Calu3 (cell line): ENCODE data around the gene PCDHGB4. TPM values are rescaled to one million over a fixed set of nuclear protein-coding genes. Genes with fewer than 3 reads are reported as not detected.
"Not testable (repeated sequence)": the region's sequence is repeated elsewhere in the genome, so short reads cannot be mapped to it uniquely, and the experiment has no call there.

Experiments used
- BruUV-seq: library from RNA; stranded (reverse); fragments of 400-500 nt; replicated peaks from 2 replicates; lab custom pipeline; 2021; lab: Mats Ljungman, UMichigan
- CTCF ChIA-PET: fragments of 300-600 bp; sonication (Branson Sonifier 250); formaldehyde crosslinking; loops from one replicate; lab custom pipeline; 2022; ENCODE audit warnings: antibody characterized with exemption; lab: Charles Lee
- DNase-seq: peaks from one replicate; pipeline ENCODE4 v3.0.0; 2022
- H3K27ac Mint-ChIP-seq: one replicate; pipeline ENCODE4 v1.8.0; 2022; ENCODE audit warnings: mixed read lengths; ENCODE audit not compliant: unreplicated experiment
- H3K27me3 Mint-ChIP-seq: one replicate; pipeline ENCODE4 v1.8.0; 2022; ENCODE audit warnings: mixed read lengths; ENCODE audit not compliant: unreplicated experiment
- H3K36me3 Mint-ChIP-seq: one replicate; pipeline ENCODE4 v1.8.0; 2022; ENCODE audit warnings: mild to moderate bottlenecking, moderate library complexity, mixed read lengths; ENCODE audit not compliant: insufficient read depth, unreplicated experiment
- H3K4me1 Mint-ChIP-seq: one replicate; pipeline ENCODE4 v1.8.0; 2022; ENCODE audit warnings: mild to moderate bottlenecking, low read depth, mixed read lengths; ENCODE audit not compliant: unreplicated experiment
- H3K4me3 Mint-ChIP-seq: one replicate; pipeline ENCODE4 v1.8.0; 2022; ENCODE audit warnings: mild to moderate bottlenecking, low read depth, moderate library complexity, mixed read lengths; ENCODE audit not compliant: unreplicated experiment
- H3K9me3 Mint-ChIP-seq: one replicate; pipeline ENCODE4 v1.8.0; 2022; ENCODE audit warnings: low read depth, mixed read lengths; ENCODE audit not compliant: unreplicated experiment
- CTCF ChIP-seq: fragments of 200-600 bp; IDR thresholded peaks from one replicate; pipeline ENCODE4 v1.8.0; 2022; ENCODE audit warnings: antibody characterized with exemption; ENCODE audit not compliant: unreplicated experiment
- intact Hi-C: fragments of 100-400 bp; cut with micrococcal nuclease; formaldehyde crosslinking; loops from one replicate; pipeline ENCODE4 v1.10.0; 2022; ENCODE audit not compliant: unreplicated experiment
- total RNA-seq: library from RNA; stranded (reverse); gene quantifications from 2 replicates; pipeline ENCODE4 v1.2.3, GENCODE V29; 2022

The PCDHGB4 gene
- total RNA-seq, 1 experiment from 2014 or later, result 8.2 TPM

DNA sequence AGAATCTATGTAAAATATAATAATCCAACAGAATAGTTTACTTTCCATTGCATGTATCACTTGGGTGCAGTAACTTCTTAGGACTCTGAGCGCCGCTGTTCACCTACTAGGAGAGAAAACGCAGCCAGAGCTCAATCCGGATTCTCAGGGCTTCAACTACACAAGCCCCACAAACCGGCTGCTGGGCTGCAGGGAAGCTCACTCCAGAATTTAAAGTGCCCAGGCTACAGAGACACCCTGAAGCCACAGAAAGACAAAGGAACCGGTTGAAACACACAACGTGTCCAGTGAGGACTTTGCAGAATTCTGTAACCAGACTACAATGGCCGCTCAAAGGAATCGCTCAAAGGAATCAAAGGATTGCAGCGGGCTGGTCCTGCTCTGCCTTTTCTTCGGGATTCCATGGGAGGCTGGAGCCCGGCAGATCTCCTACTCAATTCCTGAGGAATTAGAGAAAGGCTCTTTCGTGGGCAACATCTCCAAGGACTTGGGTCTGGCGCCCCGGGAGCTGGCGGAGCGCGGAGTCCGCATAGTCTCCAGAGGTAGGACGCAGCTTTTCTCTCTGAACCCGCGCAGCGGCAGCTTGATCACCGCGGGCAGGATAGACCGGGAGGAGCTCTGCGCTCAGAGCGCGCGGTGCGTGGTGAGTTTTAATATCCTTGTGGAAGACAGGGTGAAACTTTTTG lies 25.5 kb downstream of the PCDHGB4 start, which contains the start of gene PCDHGA10:
PCDHGA10 (plus strand) TSS at position 134 of the 686 bp plus-strand sequence; CDS start at position 323, 189 bp downstream.
- H3K36me3 Mint-ChIP-seq, result peaks cover 28% of the 10 kb centered on the region
- H3K27me3 Mint-ChIP-seq, result no peaks in the 10 kb centered on the region
- BruUV-seq, result no TSS peak
- DNase-seq, result no peak
- CTCF ChIA-PET, result no interaction called here
- no peak within 1 kb of the TSS for H3K27ac Mint-ChIP-seq
- peaks cover 24% of the 10 kb centered on the region for H3K4me1 Mint-ChIP-seq
- TF ChIP-seq CTCF, result no peak
- no peak within 1 kb of the TSS for H3K4me3 Mint-ChIP-seq
- intact Hi-C loops, result no loop called here
- peaks cover 16% of the 10 kb centered on the region for H3K9me3 Mint-ChIP-seq

DNA sequence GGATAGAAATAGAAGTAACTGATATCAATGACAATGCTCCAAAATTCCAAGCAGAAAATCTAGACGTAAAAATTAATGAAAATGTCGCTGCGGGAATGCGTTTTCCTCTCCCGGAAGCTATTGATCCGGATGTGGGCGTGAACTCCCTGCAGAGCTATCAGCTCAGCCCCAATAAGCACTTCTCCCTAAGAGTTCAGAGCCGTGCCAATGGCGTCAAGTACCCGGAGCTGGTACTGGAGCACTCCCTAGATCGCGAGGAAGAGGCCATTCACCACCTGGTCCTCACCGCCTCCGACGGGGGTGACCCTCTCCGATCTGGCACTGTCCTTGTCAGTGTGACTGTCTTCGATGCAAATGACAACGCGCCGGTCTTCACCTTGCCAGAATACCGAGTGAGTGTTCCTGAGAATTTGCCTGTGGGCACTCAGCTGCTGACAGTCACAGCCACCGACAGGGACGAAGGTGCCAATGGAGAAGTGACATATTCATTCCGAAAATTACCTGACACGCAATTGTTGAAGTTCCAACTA lies 26.1 kb downstream of the PCDHGB4 start:
- H3K27ac Mint-ChIP-seq, result no peak overlapping the region
- no TSS peak for BruUV-seq
- peaks cover 20% of the 10 kb centered on the region for H3K4me1 Mint-ChIP-seq
- TF ChIP-seq CTCF, result no peak
- H3K9me3 Mint-ChIP-seq, result peaks cover 20% of the 10 kb centered on the region
- no peak overlapping the region for H3K4me3 Mint-ChIP-seq
- no peak for DNase-seq
- H3K27me3 Mint-ChIP-seq, result no peaks in the 10 kb centered on the region
- intact Hi-C loops, result no loop called here
- CTCF ChIA-PET, result no interaction called here
- peaks cover 29% of the 10 kb centered on the region for H3K36me3 Mint-ChIP-seq

- intact Hi-C loops, H3K27ac Mint-ChIP-seq, DNase-seq, CTCF ChIA-PET, H3K27me3 Mint-ChIP-seq, H3K4me3 Mint-ChIP-seq, BruUV-seq: not testable (repeated sequence)
- H3K9me3 Mint-ChIP-seq, result peaks cover 20% of the 10 kb centered on the region
- H3K36me3 Mint-ChIP-seq, result peaks cover 36% of the 10 kb centered on the region
- peaks cover 15% of the 10 kb centered on the region for H3K4me1 Mint-ChIP-seq
These were observed 27.2 kb downstream of the PCDHGB4 start for GRCh38 chr5:141414548-141415274.

- Mint-ChIP-seq H3K36me3 (peaks cover 34% of the 10 kb centered on the region), H3K4me1 (peaks cover 11% of the 10 kb centered on the region), H3K9me3 (peaks cover 21% of the 10 kb centered on the region)
- BruUV-seq, H3K27me3 Mint-ChIP-seq, H3K4me3 Mint-ChIP-seq, CTCF ChIA-PET, DNase-seq, intact Hi-C loops, H3K27ac Mint-ChIP-seq: not testable (repeated sequence)
These were observed 27.7 kb downstream of the PCDHGB4 start for GRCh38 chr5:141415275-141415618.

- not testable (repeated sequence) for BruUV-seq, H3K27me3 Mint-ChIP-seq, H3K4me1 Mint-ChIP-seq
- Mint-ChIP-seq H3K9me3 (peaks cover 20% of the 10 kb centered on the region), H3K4me3 (peak within 1 kb of the TSS; percentile 69), H3K27ac (peak within 1 kb of the TSS; percentile 66), H3K36me3 (peaks cover 37% of the 10 kb centered on the region)
- peak; percentile 88 for DNase-seq
- TF ChIP-seq CTCF, result peak; percentile 75
- intact Hi-C loops, result loop anchor here (1.0 kb wide), 2 partner anchors 107 to 141 kb away; no protein-coding TSS in a partner anchor
- CTCF ChIA-PET, result interaction anchor here (0.6 to 1.7 kb wide), 14 partner anchors 9 to 202 kb away, joined by 3 to 14 read pairs (median 5); partner anchors contain the start of genes DIAPH1, PCDHB14, PCDHGA9 and PCDHGB5
These were observed 30.1 kb downstream of the PCDHGB4 start, which contains the start of gene PCDHGB7 for GRCh38 chr5:141417494-141418172. Gene PCDHGB7 (plus strand): TSS chr5:141417677. CDS start chr5:141417860, 183 bp downstream.
